ENCODE results near the gene CHMP6.

Gene CHMP6

DNA sequence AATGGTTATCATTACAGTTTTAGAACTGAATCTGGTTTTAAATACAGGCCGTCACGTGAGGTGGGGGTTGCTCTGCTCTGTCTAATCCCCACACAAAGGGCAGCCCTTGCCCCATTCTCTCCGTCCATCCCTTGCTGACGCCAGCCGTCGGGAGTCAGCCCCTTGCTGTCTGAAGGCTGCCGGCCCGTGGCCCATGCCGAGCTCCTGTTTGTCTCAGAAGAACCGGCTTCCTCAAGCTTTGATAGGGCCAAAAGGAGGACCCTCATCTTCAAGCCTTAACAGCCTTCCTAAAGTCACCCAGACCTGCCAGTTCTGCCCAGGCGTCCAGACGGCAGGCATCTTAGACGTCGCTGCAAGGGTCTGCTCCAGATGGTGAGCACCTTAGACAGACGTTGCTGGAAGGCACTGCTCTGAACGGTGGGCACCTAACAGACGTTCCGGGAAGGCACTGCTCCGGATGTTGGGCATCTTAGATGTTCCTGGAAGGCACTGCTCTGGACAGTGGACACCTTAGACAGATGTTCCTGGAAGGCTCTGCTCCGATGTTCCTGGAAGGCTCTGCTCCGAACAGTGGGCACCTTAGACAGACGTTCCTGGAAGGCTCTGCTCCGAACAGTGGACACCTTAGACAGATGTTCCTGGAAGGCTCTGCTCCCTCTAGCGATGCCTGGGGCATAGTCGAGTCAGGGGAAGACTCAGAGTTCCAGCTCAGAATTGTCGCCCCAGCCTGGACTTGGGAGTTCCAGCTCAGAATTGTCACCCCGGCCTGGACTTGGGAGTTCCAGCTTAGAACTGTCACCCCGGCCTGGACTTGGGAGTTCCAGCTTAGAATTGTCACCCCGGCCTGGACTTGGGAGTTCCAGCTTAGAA lies 35.1 kb upstream of the CHMP6 start:
- no peak for DNase-seq (ENCODE audit: low read depth)

- DNase-seq (ENCODE audit: low read depth) = no peak
Observed at GRCh38 chr17:80957461-80957941, 34.1 kb upstream of the CHMP6 start.

DNA sequence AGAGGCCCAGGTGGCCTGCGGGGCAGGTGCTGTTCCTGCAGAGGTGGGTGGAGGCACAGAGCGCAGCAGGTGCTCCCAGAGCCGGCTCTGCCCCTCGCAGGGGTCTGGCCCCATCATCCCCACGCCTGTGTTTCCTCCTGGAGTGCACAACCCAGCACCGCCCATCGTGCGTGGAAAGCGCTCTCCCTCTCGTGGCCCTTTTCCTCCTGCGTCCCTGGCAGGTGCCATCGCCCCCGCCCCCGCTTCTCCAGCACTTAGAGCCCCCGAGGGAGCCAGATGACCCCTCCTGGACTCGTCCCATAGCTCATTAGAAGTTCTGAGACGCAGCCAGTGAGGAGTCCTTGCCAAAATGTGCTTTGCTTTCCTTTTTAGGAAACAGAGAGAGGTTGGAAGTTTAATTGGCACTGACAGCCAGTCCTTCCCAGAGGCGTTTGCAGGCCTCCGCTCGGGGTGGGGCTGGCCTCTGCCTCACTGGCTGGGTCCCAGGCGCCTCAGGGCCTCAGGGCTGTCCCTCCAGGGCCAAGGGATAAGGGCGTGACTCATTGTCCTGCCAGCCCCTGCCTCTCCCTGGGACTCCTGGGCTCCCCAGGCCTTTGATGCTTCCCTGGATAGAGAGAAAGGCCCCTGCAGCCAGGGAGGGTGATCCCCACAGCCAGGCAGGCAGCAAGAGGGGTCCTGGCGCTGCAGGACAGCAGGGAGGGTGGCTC lies 32.2 kb upstream of the CHMP6 start:
- no peak for DNase-seq (ENCODE audit: low read depth)

GRCh38 chr17:80960037-80960796 lies 31.4 kb upstream of the CHMP6 start:
- DNase-seq (ENCODE audit: low read depth) = no peak

GRCh38 chr17:80960797-80961452 lies 30.7 kb upstream of the CHMP6 start:
- no peak for DNase-seq (ENCODE audit: low read depth)

DNA sequence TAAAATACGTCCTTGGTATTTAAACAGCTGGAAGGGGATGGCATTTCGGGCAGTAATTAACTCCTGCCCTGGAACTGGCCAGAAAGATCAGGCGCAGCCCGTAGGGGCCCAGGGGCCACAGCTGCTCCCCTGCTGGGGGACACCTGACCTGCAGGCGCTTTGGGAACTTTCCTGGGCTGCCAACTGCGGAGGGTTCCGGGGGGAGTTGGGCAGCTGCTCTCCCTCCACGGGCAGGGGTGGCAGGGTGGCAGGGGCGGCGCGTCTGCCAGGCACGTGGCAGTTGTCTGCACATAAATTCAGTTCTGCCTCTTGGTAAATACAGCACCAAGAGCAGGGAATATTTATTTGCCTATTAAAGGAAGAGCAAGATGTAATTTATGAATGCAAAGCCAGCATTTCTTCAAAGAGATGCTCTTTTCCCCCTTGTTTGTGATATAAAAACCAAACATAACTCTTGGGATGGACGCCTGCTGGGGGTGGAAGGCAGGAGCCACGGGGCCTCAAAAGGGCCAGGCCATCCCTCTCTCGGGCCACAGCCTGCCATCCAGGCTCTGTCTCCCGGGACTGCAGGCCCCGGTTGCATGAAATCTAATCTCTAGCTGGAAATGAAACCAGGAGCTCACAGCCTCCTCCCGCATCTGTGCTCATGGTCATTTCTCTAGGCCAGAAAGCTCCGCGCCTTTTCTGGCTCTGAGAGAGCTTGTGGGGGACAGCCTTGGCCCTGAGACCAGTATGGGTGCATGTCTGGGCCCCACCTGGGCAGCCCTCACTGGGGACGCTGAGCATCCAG lies 29.9 kb upstream of the CHMP6 start:
- DNase-seq (ENCODE audit: low read depth) = no peak

- DNase-seq (ENCODE audit: low read depth) = no peak
Observed at GRCh38 chr17:80962356-80963329, 29.0 kb upstream of the CHMP6 start.

GRCh38 chr17:80963812-80964543 lies 27.7 kb upstream of the CHMP6 start:
- no peak for DNase-seq (ENCODE audit: low read depth)

GRCh38 chr17:80964544-80964856 lies 27.1 kb upstream of the CHMP6 start:
- no peak for DNase-seq (ENCODE audit: low read depth)

DNA sequence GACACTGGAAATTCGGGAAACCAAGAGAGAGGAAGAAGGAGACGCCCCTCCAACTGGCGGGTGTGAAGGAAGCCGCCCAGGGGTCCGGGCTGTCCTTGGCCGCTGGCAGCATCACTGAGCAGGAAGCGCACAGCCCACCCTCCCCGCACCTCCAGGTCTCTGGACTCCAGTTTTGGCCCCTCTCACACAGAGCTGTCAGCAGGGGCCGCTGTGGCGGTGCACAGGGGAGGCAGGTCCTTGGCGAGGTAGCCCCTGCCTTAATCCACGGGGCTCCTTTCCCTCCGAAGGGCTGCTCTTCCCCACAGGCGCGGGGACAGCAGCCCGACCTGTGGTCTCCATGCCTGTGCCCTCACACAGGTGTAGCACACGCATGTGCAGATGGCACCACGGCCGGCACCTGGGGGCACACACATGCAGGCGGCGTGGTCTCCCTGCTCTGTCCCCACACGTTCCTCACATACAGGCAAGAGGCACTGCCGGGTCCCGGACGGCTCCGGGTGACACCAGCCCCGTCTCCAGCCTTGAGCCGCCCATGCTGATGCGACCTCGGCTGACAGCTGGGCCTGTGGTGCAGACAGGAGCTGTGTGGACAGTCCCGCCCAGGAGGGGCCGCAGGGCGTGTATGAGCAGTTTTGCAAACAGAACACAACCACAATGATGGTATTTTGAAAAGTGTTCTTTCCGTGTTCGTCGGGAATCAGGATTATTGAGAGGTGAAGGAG lies 26.6 kb upstream of the CHMP6 start:
- DNase-seq (ENCODE audit: low read depth) = no peak

GRCh38 chr17:80965606-80966005 lies 26.0 kb upstream of the CHMP6 start:
- no peak for DNase-seq (ENCODE audit: low read depth)

- DNase-seq (ENCODE audit: low read depth) = no peak
Observed at GRCh38 chr17:80967404-80967872, 24.2 kb upstream of the CHMP6 start.

- no peak for DNase-seq (ENCODE audit: low read depth)
Observed at GRCh38 chr17:80968602-80969029, 23.0 kb upstream of the CHMP6 start.

DNA sequence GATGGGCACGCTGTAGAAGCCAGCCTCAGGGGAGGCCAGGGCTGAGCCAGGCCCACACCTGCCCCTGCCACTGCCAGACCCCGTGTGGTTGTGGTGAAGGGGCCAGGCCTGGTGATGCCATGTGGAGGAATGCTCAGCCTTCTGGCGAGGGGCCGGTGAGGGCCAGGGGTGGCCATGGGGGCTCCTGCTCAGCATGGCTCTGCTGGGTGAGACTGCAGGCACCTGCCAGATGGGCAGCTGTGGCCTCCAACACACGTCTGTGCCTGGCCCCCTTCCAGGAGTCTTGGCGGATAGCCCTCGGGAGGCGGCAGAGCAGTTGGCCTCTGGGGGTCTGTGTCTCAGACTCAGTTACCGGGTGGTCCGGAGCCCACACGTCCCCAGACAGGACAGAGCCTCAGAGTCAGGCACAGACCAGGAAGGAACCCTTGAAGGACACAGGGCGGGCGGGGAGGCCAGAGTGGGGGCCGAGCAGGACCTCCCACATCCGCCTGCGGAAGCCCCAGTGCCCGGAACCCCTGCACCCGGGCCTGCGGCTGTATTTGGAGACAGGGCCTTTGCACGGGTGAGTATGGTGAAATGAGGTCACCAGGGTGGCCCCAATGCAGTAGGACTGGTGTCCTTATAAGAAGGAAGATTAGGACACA lies 22.5 kb upstream of the CHMP6 start:
- no peak for DNase-seq (ENCODE audit: low read depth)

DNA sequence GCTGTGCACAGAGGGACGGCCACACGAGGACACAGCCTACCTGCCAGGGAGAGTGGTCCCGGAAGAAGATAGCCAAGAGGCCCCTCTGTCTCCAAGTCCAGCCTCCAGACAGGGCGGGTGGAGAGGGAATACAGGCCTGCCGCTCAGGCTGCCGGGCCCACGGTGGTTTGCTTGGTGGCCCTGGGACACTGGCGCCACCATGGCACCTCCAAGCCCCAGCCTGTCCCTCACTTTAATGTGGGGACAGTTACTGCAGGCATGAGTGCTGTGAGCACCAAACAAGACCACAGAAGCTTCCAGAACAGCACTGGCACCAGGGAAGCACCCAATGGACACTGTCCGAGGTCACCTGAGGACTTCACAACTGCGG lies 22.0 kb upstream of the CHMP6 start:
- DNase-seq (ENCODE audit: low read depth) = no peak

- DNase-seq (ENCODE audit: low read depth) = no peak
Observed at GRCh38 chr17:80970044-80970761, 21.4 kb upstream of the CHMP6 start.

Measured in activated T-cell treated with anti-CD3 and anti-CD28 coated beads for 1 hour (primary cell).